ENCODE measurements around the gene KAZN. TPM values are rescaled to one million over a fixed set of nuclear protein-coding genes. Genes with fewer than 3 reads are reported as not detected.

The KAZN gene
- polyA plus RNA-seq, 1 donor (not counting 4 experiments of a cell fraction or from before 2014, with no cell fraction given) = 5.9 TPM

DNA sequence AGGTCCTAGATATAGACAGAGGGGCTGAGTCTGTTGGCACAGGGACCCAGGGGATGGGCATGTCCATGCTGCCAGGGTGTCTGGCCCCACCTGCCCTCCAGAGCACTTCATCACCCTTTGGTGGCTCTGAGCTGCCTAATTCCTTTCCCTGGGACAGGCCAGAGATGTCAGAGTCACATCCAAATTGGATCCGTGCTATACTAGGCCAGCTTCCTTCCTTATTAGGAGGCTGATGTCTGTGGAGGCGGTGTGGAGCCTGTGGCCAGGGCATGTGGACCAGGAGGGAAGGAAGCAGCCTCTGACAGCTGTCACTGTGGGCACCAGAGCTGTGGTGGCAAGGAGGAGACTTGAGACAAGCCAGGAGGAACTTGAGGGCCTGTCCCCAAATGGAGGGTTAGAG is 477.3 kb downstream of the KAZN start:
- Histone ChIP-seq H3K4me2 (ENCODE audit: control insufficient read depth, extremely low read depth, insufficient read depth, low read depth, low read length) (no peak overlapping the region), H3K4me3 (ENCODE audit: control insufficient read depth in 2 of 3, extremely low read depth in 1 of 3, insufficient read depth in 2 of 3, low read depth in 1 of 3, low read length in 3 of 3) (no peak overlapping the region), H3K79me2 (ENCODE audit: control insufficient read depth, insufficient read depth, low read length) (no peaks in the 10 kb centered on the region), H4K20me1 (ENCODE audit: control insufficient read depth, extremely low read depth, insufficient read depth, low read length) (no peaks in the 10 kb centered on the region), H3K9me3 (ENCODE audit: control insufficient read depth, low read depth, low read length) (no peaks in the 10 kb centered on the region), H3K27ac (ENCODE audit: control insufficient read depth, insufficient read depth, low read length) (no peak overlapping the region), H3K27me3 (ENCODE audit: control insufficient read depth, extremely low read depth, insufficient read depth, low read length) (no peaks in the 10 kb centered on the region), H3K9ac (ENCODE audit: control insufficient read depth, extremely low read depth, insufficient read depth, low read length) (no peak overlapping the region), H3K36me3 (ENCODE audit: control insufficient read depth in 2 of 2, extremely low read depth in 1 of 2, insufficient read depth in 2 of 2, low read length in 2 of 2) (no peaks in the 10 kb centered on the region), H3K9me1 (ENCODE audit: control insufficient read depth, extremely low read depth, insufficient read depth, low read length) (no peaks in the 10 kb centered on the region), H3K4me1 (ENCODE audit: control insufficient read depth, extremely low read depth, insufficient read depth, low read length) (no peaks in the 10 kb centered on the region), H2AFZ (ENCODE audit: control insufficient read depth, low read length) (no peak overlapping the region)
- DNase-seq (ENCODE audit: low read depth, low spot score) (no peak), FAIRE-seq (no peak)
- TF ChIP-seq, protein P1, sequence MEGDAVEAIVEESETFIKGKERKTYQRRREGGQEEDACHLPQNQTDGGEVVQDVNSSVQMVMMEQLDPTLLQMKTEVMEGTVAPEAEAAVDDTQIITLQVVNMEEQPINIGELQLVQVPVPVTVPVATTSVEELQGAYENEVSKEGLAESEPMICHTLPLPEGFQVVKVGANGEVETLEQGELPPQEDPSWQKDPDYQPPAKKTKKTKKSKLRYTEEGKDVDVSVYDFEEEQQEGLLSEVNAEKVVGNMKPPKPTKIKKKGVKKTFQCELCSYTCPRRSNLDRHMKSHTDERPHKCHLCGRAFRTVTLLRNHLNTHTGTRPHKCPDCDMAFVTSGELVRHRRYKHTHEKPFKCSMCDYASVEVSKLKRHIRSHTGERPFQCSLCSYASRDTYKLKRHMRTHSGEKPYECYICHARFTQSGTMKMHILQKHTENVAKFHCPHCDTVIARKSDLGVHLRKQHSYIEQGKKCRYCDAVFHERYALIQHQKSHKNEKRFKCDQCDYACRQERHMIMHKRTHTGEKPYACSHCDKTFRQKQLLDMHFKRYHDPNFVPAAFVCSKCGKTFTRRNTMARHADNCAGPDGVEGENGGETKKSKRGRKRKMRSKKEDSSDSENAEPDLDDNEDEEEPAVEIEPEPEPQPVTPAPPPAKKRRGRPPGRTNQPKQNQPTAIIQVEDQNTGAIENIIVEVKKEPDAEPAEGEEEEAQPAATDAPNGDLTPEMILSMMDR (optimal IDR thresholded peaks at IDR 0.05 in 1 of 3, IDR thresholded peaks at IDR 0.05 in 1 of 3, conservative IDR thresholded peaks at IDR 0.05 in 1 of 3; ENCODE audit: extremely low read depth in 1 of 3, insufficient read depth in 2 of 3, low read length in 3 of 3) = no peak
- TF ChIP-seq EZH2 (IDR thresholded peaks at IDR 0.05; ENCODE audit: low read length) = no peak
- dilution Hi-C loops (cut with MboI; ENCODE audit: extremely low pct_ligation_motif_present, low sequenced_read_pairs) = loop anchor here (25.0 kb wide), 1 partner anchor 289 kb away; no protein-coding TSS in a partner anchor

DNA sequence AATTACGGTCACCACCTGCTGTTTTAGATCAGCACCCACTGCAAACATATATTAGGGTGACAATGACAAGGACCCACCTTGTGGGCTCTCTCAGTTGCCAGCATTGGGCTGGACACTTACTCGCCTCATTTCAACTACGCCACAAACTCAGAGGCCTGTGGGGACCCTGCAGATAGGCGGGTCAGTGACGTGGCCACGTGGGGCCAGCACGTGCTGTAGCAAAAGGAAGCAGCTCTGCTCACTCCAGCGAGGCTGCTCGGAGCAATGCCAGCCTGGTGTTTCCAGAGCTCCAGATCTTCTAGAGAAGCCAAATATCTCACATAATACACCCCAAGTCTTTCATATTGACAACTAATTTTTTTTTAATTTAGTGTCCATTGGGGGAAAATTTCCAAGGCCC is 478.3 kb downstream of the KAZN start:
- no peak for TF ChIP-seq EZH2 (IDR thresholded peaks at IDR 0.05; ENCODE audit: low read length)
- TF ChIP-seq, protein P1 (optimal IDR thresholded peaks at IDR 0.05 in 1 of 3, IDR thresholded peaks at IDR 0.05 in 1 of 3, conservative IDR thresholded peaks at IDR 0.05 in 1 of 3; ENCODE audit: extremely low read depth in 1 of 3, insufficient read depth in 2 of 3, low read length in 3 of 3) = no peak
- H3K4me2 ChIP-seq (ENCODE audit: control insufficient read depth, extremely low read depth, insufficient read depth, low read depth, low read length) = no peak overlapping the region
- no peaks in the 10 kb centered on the region for H3K9me3 ChIP-seq (ENCODE audit: control insufficient read depth, low read depth, low read length)
- dilution Hi-C loops (cut with MboI; ENCODE audit: extremely low pct_ligation_motif_present, low sequenced_read_pairs) = loop anchor here (25.0 kb wide), 1 partner anchor 290 kb away; no protein-coding TSS in a partner anchor
- no peaks in the 10 kb centered on the region for H3K79me2 ChIP-seq (ENCODE audit: control insufficient read depth, insufficient read depth, low read length)
- no peaks in the 10 kb centered on the region for H3K36me3 ChIP-seq (ENCODE audit: control insufficient read depth in 2 of 2, extremely low read depth in 1 of 2, insufficient read depth in 2 of 2, low read length in 2 of 2)
- H3K4me1 ChIP-seq (ENCODE audit: control insufficient read depth, extremely low read depth, insufficient read depth, low read length) = no peaks in the 10 kb centered on the region
- no peaks in the 10 kb centered on the region for H3K27me3 ChIP-seq (ENCODE audit: control insufficient read depth, extremely low read depth, insufficient read depth, low read length)
- no peak overlapping the region for H3K4me3 ChIP-seq (ENCODE audit: control insufficient read depth in 2 of 3, extremely low read depth in 1 of 3, insufficient read depth in 2 of 3, low read depth in 1 of 3, low read length in 3 of 3)
- no peak for FAIRE-seq
- H2AFZ ChIP-seq (ENCODE audit: control insufficient read depth, low read length) = no peak overlapping the region
- no peak overlapping the region for H3K27ac ChIP-seq (ENCODE audit: control insufficient read depth, insufficient read depth, low read length)
- DNase-seq (ENCODE audit: low read depth, low spot score) = no peak
- no peaks in the 10 kb centered on the region for H4K20me1 ChIP-seq (ENCODE audit: control insufficient read depth, extremely low read depth, insufficient read depth, low read length)
- H3K9me1 ChIP-seq (ENCODE audit: control insufficient read depth, extremely low read depth, insufficient read depth, low read length) = no peaks in the 10 kb centered on the region
- H3K9ac ChIP-seq (ENCODE audit: control insufficient read depth, extremely low read depth, insufficient read depth, low read length) = no peak overlapping the region
